Calu3 (cell line): Measurements from ENCODE around the gene SPATA21. TPM values are rescaled to one million over a fixed set of nuclear protein-coding genes. Genes with fewer than 3 reads are reported as not detected.
"Not testable (repeated sequence)": the region's sequence is repeated elsewhere in the genome, so short reads cannot be mapped to it uniquely, and the experiment has no call there.

Source experiments
- BruUV-seq: library from RNA; stranded (reverse); fragments of 400-500 nt; replicated peaks from 2 replicates; lab custom pipeline; 2021; lab: Mats Ljungman, UMichigan
- CTCF ChIA-PET: fragments of 300-600 bp; sonication (Branson Sonifier 250); formaldehyde crosslinking; loops from one replicate; lab custom pipeline; 2022; ENCODE audit warnings: antibody characterized with exemption; lab: Charles Lee
- DNase-seq: peaks from one replicate; pipeline ENCODE4 v3.0.0; 2022
- H3K27ac Mint-ChIP-seq: one replicate; pipeline ENCODE4 v1.8.0; 2022; ENCODE audit warnings: mixed read lengths; ENCODE audit not compliant: unreplicated experiment
- H3K27me3 Mint-ChIP-seq: one replicate; pipeline ENCODE4 v1.8.0; 2022; ENCODE audit warnings: mixed read lengths; ENCODE audit not compliant: unreplicated experiment
- H3K36me3 Mint-ChIP-seq: one replicate; pipeline ENCODE4 v1.8.0; 2022; ENCODE audit warnings: mild to moderate bottlenecking, moderate library complexity, mixed read lengths; ENCODE audit not compliant: insufficient read depth, unreplicated experiment
- H3K4me1 Mint-ChIP-seq: one replicate; pipeline ENCODE4 v1.8.0; 2022; ENCODE audit warnings: mild to moderate bottlenecking, low read depth, mixed read lengths; ENCODE audit not compliant: unreplicated experiment
- H3K4me3 Mint-ChIP-seq: one replicate; pipeline ENCODE4 v1.8.0; 2022; ENCODE audit warnings: mild to moderate bottlenecking, low read depth, moderate library complexity, mixed read lengths; ENCODE audit not compliant: unreplicated experiment
- H3K9me3 Mint-ChIP-seq: one replicate; pipeline ENCODE4 v1.8.0; 2022; ENCODE audit warnings: low read depth, mixed read lengths; ENCODE audit not compliant: unreplicated experiment
- intact Hi-C: fragments of 100-400 bp; cut with micrococcal nuclease; formaldehyde crosslinking; loops from one replicate; pipeline ENCODE4 v1.10.0; 2022; ENCODE audit not compliant: unreplicated experiment
- total RNA-seq: library from RNA; stranded (reverse); gene quantifications from 2 replicates; pipeline ENCODE4 v1.2.3, GENCODE V29; 2022
- TF ChIP-seq, protein P1 (sequence below): fragments of 200-600 bp; IDR thresholded peaks from one replicate; pipeline ENCODE4 v1.8.0; 2022; ENCODE audit warnings: antibody characterized with exemption; ENCODE audit not compliant: unreplicated experiment

Gene SPATA21
- total RNA-seq, 1 experiment from 2014 or later = not detected

DNA sequence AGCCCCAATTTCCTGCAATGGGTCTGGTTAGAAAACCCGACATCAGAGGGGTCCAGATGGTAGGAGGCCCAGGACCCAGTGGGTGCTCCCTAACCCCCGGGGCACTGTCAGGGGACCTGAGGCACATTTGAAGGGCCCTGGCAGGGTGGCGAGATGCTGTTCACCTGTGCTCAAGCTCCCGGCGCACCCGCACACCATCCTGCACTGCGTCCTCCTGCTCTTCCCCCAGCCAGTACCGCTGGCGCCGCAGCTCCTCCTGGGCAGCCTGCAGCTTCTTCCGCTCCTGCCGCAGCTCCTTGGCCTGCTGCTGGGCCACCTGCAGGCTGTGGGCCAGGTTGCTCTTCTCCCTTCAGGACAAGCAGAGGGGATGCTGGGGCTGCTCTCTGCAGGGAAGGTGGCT, 40.9 kb upstream of the SPATA21 start:
- TF ChIP-seq, protein P1, sequence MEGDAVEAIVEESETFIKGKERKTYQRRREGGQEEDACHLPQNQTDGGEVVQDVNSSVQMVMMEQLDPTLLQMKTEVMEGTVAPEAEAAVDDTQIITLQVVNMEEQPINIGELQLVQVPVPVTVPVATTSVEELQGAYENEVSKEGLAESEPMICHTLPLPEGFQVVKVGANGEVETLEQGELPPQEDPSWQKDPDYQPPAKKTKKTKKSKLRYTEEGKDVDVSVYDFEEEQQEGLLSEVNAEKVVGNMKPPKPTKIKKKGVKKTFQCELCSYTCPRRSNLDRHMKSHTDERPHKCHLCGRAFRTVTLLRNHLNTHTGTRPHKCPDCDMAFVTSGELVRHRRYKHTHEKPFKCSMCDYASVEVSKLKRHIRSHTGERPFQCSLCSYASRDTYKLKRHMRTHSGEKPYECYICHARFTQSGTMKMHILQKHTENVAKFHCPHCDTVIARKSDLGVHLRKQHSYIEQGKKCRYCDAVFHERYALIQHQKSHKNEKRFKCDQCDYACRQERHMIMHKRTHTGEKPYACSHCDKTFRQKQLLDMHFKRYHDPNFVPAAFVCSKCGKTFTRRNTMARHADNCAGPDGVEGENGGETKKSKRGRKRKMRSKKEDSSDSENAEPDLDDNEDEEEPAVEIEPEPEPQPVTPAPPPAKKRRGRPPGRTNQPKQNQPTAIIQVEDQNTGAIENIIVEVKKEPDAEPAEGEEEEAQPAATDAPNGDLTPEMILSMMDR = no peak
- H3K36me3 Mint-ChIP-seq = peaks cover 16% of the 10 kb centered on the region
- H3K4me3 Mint-ChIP-seq = no peak overlapping the region
- H3K27ac Mint-ChIP-seq = no peak overlapping the region
- BruUV-seq = no TSS peak
- DNase-seq = no peak
- CTCF ChIA-PET = no interaction called here
- intact Hi-C loops = no loop called here
- H3K9me3 Mint-ChIP-seq = no peaks in the 10 kb centered on the region
- H3K27me3 Mint-ChIP-seq = no peaks in the 10 kb centered on the region
- no peaks in the 10 kb centered on the region for H3K4me1 Mint-ChIP-seq

DNA sequence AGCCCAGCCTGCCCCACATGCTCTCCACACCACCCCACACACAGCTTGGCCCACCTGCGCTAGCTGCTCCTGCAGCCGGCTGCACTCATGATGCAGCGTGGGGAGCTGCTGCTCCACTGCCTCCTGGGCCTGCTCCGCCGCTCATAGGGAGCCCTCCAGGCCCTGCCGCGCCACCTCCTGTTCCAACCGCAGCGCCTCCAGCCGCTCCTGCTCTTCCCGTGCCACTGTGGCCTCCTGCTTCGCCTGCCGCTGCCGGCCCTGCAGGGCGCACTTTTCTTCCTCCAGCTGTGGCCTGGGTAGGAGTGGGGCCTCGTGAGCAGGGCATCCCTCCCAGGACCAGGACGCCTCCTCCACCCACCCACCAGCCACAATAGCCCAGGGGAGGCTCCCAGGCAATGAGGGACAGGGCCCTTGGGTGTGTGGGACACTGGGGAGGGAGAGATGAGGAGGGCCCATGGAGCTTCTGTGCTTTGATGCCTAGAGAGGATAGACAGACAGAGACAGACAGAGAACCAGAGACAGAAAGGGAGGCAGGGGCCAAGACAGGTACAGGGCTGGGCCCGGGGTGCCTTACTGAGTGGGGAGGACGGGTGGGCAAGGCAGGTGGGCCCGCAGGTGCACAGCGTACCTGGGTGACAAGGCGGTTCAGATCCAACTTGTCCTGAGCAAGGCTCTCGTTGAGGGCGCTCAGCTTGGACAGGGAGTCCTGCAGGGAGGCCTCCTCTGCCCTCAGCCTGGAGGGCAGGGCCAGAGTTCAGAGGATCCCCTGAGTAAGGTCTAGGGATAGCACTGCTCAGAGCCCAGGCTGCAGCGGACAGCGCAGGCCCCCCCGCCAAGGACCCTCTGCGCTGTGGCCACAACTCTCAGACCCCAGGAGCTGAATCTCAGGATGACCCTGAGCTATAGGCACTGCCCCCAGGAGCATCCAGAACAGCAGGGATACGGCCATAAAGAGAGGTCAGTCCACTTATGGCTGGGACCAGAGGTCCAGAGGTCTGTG, 38.8 kb upstream of the SPATA21 start:
- H3K4me3 Mint-ChIP-seq, H3K27me3 Mint-ChIP-seq, H3K27ac Mint-ChIP-seq, H3K9me3 Mint-ChIP-seq, DNase-seq, H3K4me1 Mint-ChIP-seq, intact Hi-C loops, BruUV-seq: not testable (repeated sequence)
- peaks cover 16% of the 10 kb centered on the region for H3K36me3 Mint-ChIP-seq
- CTCF ChIA-PET = interaction anchor here (0.6 kb wide), 1 partner anchor 149 kb away, joined by 6 read pairs; no protein-coding TSS in a partner anchor

DNA sequence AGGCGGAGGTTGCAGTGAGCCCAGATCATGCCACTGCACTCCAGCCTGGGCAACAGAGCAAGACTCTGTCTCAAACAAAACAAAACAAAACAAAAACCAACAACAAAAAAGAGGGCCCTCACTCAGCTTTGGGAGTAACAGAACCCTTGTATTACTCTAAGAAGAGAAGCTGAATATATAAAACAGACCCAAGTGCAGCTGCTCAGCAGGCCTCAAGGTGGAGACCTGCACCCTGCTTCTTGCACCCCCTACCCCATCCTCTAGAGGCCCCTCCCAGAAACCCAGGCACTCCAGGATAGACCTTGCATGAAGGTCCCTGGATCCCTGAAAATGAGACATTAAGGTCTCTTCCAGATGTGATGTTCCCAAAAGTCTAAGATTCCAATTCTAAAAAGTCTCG, 37.7 kb upstream of the SPATA21 start:
- H3K27ac Mint-ChIP-seq, H3K4me1 Mint-ChIP-seq, H3K9me3 Mint-ChIP-seq, CTCF ChIA-PET, H3K4me3 Mint-ChIP-seq, H3K36me3 Mint-ChIP-seq, BruUV-seq, H3K27me3 Mint-ChIP-seq, DNase-seq, intact Hi-C loops: not testable (repeated sequence)

DNA sequence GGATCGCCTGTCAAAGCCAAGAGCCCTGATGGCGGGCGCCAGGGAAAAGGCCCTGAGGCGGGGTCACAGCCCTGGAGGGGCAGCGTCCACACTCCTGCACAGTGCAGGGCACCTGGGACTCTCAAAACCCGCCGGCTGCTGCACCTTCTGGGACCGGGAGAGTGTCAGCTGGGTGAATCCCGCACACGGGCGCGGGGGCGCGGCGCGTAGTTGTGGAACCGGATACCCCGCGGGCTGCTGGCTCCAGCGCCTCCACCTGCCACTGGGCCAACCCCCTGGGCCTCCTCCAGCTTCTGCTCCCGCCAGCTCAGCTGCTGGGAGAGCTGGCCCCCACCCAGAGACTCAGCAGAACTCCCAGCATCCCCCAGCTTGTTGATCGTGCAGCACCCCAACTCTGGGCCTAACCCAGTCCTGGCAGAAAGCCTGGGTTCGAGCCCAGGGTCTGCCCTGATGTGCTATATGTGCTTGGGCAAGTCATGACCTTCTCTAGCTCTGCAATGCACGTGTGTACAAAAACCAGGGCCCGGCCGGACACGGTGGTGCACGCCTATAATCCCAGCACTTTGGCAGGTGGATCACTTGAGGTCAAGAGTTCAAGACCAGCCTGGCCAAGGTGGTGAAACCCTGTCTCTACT, 37.1 kb upstream of the SPATA21 start:
- BruUV-seq = no TSS peak
- Mint-ChIP-seq H3K27ac (no peak overlapping the region), H3K27me3 (no peaks in the 10 kb centered on the region), H3K4me3 (no peak overlapping the region), H3K4me1 (no peaks in the 10 kb centered on the region), H3K36me3 (peaks cover 5% of the 10 kb centered on the region), H3K9me3 (no peaks in the 10 kb centered on the region)
- TF ChIP-seq, protein P1 = no peak
- CTCF ChIA-PET = no interaction called here
- DNase-seq = no peak
- intact Hi-C loops = no loop called here

DNA sequence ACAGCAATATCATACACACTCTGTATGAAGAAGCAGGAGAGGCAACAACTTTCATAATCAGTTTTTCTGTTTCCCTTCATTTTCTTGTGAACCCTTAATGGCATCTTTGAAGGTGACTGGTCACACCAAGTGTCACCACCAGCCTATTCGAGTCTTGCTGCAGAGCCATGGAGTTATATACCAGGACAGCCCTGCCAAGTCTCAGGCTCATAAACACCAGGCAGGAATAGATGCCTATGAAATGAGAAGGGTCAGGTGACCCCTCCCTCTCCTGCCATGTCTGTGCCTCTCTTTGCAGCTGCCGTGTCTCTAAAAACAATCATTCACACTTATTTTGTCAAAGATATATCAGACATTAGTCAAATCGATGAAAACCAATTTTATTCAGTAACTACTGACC, 31.3 kb upstream of the SPATA21 start:
- intact Hi-C loops = no loop called here
- CTCF ChIA-PET = no interaction called here
- Mint-ChIP-seq H3K36me3 (no peaks in the 10 kb centered on the region), H3K9me3 (no peaks in the 10 kb centered on the region), H3K4me1 (no peaks in the 10 kb centered on the region), H3K4me3 (no peak overlapping the region), H3K27me3 (no peaks in the 10 kb centered on the region), H3K27ac (no peak overlapping the region)
- TF ChIP-seq, protein P1 = no peak
- no TSS peak for BruUV-seq
- no peak for DNase-seq
